Bronchial epithelial cell (primary cell): ENCODE results near the gene AHCYL2. TPM values are rescaled to one million over a fixed set of nuclear protein-coding genes. Genes with fewer than 3 reads are reported as not detected.
A peak's percentile ranks its signal among the peaks of the same experiment; 100 is the strongest.

ENCODE experiments used
- DNase-seq: peaks from one replicate; pipeline ENCODE4 v3.0.0-alpha.2; 2010; ENCODE audit warnings: low read depth
- FAIRE-seq: peaks from 2 replicates; lab custom pipeline; 2011; peaks lifted over from hg19 to GRCh38; lab: Jason Lieb, UNC
- H3K27me3 ChIP-seq: 2 replicates; pipeline ENCODE4 v1.5.1; 2011; ENCODE audit warnings: low read length; ENCODE audit not compliant: control insufficient read depth, insufficient read depth
- H3K36me3 ChIP-seq: 2 replicates; pipeline ENCODE4 v1.5.1; 2011; ENCODE audit warnings: low read length; ENCODE audit not compliant: control insufficient read depth, insufficient read depth
- H3K4me3 ChIP-seq: 2 replicates; pipeline ENCODE4 v1.5.1; 2011; ENCODE audit warnings: mild to moderate bottlenecking, low read depth, low read length, control low read depth
- total RNA-seq: library from RNA; depleted of rRNA; stranded (reverse); fragments of >200 nt; gene quantifications from 2 replicates; pipeline ENCODE4 v1.2.1, GENCODE V29; 2014
- TF ChIP-seq, protein P1 (sequence below): IDR thresholded peaks from 2 replicates; pipeline ENCODE4 v1.5.1; 2011; ENCODE audit warnings: mild to moderate bottlenecking, moderate library complexity, low read length, control low read depth, inconsistent platforms; ENCODE audit not compliant: insufficient read depth, severe bottlenecking

Gene AHCYL2
- total RNA-seq, 1 donor from 2014 or later: 5.0 TPM

DNA sequence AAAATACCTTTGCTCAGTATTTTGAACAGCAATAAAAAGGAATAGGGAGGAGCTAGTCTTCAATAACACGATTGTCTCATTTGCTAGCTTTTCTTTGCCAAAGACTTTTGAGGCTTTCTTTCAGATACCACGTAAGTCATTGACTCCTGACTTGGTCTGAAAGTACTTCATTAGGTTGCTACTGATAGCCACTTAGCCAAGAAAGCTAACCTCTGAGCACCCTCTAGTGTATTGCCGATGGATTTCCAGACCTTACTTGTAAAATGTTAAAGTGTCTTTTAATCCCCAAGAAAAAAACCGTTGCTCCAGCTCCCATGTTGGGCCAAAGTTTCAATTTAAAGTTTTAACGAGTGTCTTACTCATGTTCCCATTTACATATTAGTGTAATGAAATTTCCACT is 146.0 kb downstream of the AHCYL2 start:
- Histone ChIP-seq H3K4me3 (no peak overlapping the region), H3K36me3 (no peaks in the 10 kb centered on the region), H3K27me3 (no peaks in the 10 kb centered on the region)
- DNase-seq (no peak), FAIRE-seq (no peak)
- TF ChIP-seq, protein P1, sequence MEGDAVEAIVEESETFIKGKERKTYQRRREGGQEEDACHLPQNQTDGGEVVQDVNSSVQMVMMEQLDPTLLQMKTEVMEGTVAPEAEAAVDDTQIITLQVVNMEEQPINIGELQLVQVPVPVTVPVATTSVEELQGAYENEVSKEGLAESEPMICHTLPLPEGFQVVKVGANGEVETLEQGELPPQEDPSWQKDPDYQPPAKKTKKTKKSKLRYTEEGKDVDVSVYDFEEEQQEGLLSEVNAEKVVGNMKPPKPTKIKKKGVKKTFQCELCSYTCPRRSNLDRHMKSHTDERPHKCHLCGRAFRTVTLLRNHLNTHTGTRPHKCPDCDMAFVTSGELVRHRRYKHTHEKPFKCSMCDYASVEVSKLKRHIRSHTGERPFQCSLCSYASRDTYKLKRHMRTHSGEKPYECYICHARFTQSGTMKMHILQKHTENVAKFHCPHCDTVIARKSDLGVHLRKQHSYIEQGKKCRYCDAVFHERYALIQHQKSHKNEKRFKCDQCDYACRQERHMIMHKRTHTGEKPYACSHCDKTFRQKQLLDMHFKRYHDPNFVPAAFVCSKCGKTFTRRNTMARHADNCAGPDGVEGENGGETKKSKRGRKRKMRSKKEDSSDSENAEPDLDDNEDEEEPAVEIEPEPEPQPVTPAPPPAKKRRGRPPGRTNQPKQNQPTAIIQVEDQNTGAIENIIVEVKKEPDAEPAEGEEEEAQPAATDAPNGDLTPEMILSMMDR: no peak

DNA sequence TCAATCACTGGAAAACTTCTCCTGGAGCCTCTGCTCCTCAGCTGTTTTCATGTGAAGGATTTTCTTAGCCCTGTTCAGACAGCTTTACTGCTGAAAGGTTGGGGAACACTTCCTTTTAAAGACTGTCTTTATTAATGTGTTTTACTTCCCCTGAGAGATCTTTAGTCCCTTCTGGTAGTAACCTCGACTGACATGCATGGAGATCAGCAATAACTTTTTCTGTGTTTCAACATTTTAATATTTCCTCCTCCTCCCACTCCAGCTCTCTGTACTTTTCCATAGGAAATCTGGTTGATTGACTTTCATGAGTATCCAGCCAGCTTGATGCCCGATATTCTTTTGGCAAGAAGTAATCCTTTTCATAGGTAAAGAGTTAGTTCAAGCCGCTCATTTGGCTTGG is 146.7 kb downstream of the AHCYL2 start:
- no peak for FAIRE-seq
- Histone ChIP-seq H3K36me3 (no peaks in the 10 kb centered on the region), H3K4me3 (no peak overlapping the region), H3K27me3 (no peaks in the 10 kb centered on the region)
- DNase-seq: no peak
- TF ChIP-seq, protein P1: no peak

DNA sequence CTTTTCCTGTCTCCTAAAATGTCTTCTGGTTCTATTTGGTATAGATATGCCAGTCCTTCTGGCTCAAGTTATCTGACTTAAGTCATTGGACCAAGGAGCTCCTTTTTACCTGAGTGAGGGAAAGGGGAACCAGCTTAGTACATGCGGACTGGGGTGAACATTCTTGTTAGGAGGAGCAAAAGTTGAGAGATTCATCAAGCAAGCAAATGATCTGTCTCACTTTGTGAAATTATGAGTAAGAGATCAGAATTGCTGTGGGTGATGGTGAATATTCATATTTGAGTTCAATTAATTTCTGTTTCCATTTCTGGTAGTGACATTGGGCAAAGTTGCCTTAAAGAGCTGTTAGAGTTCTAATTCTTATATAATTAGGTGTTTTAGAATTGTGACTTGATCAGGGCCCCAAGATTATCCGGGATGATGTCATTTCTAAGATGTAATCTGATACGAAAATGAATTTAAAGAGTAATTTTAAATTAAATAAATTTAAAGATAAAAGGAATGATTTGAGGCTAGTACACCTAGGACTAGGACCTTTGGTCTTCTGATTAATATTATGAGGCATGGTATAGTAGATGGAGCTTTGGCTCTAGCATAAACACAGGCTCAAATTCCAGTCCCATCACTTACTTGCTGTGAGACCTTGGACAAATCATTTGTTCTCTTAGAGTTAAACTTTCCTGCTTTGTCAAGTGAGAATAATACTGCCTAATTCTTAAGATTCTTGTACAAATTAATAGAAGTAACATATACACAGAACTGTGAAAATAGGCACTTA is 149.0 kb downstream of the AHCYL2 start:
- Histone ChIP-seq H3K27me3 (no peaks in the 10 kb centered on the region), H3K36me3 (no peaks in the 10 kb centered on the region), H3K4me3 (no peak overlapping the region)
- FAIRE-seq: no peak
- no peak for DNase-seq
- TF ChIP-seq, protein P1: no peak

DNA sequence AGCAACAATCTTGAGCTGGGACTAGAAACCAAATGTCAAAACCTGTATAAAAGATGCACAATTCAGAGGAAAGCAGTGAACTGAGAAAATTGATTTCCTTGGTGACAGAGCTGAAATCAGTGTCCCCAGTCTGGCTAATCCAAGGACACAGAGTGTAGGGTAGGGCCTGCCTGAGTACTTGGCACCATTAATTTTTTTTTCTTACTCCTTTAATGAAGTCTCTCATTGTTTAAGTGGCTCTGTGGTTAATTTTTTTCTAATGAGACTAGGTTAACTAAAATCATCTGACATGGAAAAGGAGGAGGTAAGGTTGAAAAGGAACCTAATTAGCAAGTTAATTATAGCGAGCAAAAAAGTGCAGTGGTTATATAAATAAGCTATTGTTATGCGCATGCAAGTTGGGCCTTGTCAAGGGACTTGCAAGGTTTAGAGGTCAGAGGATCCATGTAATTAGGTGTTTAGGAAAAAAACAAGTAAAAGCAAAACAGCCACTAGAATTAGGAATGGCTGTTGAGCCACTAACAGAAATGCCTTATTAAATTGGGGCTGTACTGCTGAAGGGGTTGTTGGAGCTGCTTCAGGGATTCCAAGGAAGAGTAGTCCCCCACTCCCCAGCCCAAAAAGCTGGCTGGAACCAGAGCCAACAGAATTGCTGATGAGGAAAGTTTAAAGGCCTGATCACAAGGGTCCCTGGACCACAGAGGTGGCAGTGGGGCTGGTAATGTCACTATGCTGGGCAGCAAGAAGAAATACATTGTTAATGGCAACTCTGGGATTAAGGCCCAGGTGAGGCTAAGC is 150.5 kb downstream of the AHCYL2 start:
- DNase-seq (no peak), FAIRE-seq (no peak)
- TF ChIP-seq, protein P1: no peak
- H3K4me3 ChIP-seq: no peak overlapping the region
- no peaks in the 10 kb centered on the region for H3K36me3 ChIP-seq
- H3K27me3 ChIP-seq: no peaks in the 10 kb centered on the region

DNA sequence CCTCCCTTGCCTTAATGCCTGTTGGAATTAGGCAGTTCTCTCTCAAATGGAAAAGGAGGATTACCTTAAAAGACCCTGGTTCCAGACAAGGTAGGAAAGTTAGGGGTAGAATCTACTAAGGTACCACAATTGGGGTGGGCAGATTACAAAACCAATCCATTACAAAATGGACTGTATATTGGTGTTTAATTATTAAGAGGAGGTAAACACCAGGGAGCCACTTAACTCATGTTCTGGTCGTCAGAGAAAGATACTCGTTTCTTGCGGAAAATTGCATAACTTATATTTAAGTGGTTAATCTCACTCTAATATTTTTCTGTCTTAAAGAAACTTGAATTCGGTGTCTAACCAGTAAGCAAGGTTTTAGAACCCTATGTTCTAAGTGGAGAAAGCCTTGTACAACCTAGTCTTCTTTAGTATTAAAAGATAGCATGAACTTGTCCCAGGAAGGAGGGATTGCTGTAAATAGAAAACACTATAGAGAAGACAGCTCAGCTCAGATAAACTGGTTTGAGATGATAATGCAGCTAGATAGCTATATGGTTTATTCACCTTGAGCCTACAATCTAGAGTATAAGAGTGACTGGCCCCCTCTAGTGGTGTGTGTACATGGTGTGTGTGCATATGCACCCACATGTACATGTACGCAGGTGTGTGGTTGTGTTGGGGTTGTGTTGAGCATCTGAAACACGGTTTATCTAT is 151.4 kb downstream of the AHCYL2 start:
- H3K27me3 ChIP-seq: no peaks in the 10 kb centered on the region
- H3K36me3 ChIP-seq: no peaks in the 10 kb centered on the region
- peak; percentile 61 for DNase-seq
- FAIRE-seq: no peak
- no peak overlapping the region for H3K4me3 ChIP-seq
- TF ChIP-seq, protein P1: peak; percentile 59
